Gastrocnemius medialis (tissue), 4 donors: Measurements from ENCODE around the gene NOP56. TPM values are rescaled to one million over a fixed set of nuclear protein-coding genes. Genes with fewer than 3 reads are reported as not detected.

Experiments
- ATAC-seq, 2 donors: fragments of 150-250 bp; one replicate each; pipeline ENCODE4 v1.9.1; 2016
- DNase-seq, 2 donors: peaks; one replicate each; pipeline ENCODE4 v3.0.0-alpha.2; 2019
- H3K27ac ChIP-seq, 4 donors: fragments of 200-600 bp; sonication (generic); 1 replicate in 1 of 4; 2 replicates in 3 of 4; pipeline ENCODE4 v1.5.1; 2016 to 2018; ENCODE audit warnings: mild to moderate bottlenecking in 2 of 4, moderate library complexity in 1 of 4
- H3K27me3 ChIP-seq, 3 donors: fragments of 200-600 bp; sonication (generic) in 2 of 3; 1 replicate in 1 of 3; 2 replicates in 2 of 3; pipeline versions ENCODE4 v1.5.1 to v1.6.0; 2016 to 2019; ENCODE audit warnings: mild to moderate bottlenecking in 1 of 3, moderate library complexity in 1 of 3
- H3K36me3 ChIP-seq, 2 donors: fragments of 200-600 bp; sonication (generic) in 1 of 2; one replicate each; pipeline ENCODE4 v1.5.1; 2017 to 2018
- H3K4me1 ChIP-seq, 2 donors: fragments of 200-600 bp; sonication (generic) in 1 of 2; one replicate each; pipeline ENCODE4 v1.5.1; 2016 to 2017; ENCODE audit warnings: mild to moderate bottlenecking in 2 of 2
- H3K4me3 ChIP-seq, 4 donors: fragments of 200-600 bp; sonication (generic) in 3 of 4; 1 replicate in 1 of 4; 2 replicates in 3 of 4; pipeline ENCODE4 v1.5.1; 2016 to 2019; ENCODE audit warnings: mild to moderate bottlenecking in 2 of 4
- H3K9me3 ChIP-seq, 3 donors: fragments of 200-600 bp; sonication (generic) in 2 of 3; 1 replicate in 1 of 3; 2 replicates in 2 of 3; pipeline ENCODE4 v1.5.1; 2016 to 2019
- CTCF ChIP-seq, 5 experiments: fragments of 450-650 bp in 3 of 5; fragments of 200-600 bp in 2 of 5; sonication (generic) in 2 of 5; IDR thresholded peaks in 4 of 5; conservative IDR thresholded peaks in 1 of 5; 1 replicate in 4 of 5; 2 replicates in 1 of 5; pipeline ENCODE4 v1.5.1; 2016 to 2019; ENCODE audit warnings: antibody characterized with exemption in 5 of 5, mild to moderate bottlenecking in 3 of 5, moderate library complexity in 3 of 5
- POLR2A ChIP-seq, 2 donors: fragments of 450-650 bp; IDR thresholded peaks; one replicate each; pipeline ENCODE4 v1.6.1; 2017; ENCODE audit warnings: antibody characterized with exemption in 2 of 2, mild to moderate bottlenecking in 2 of 2, moderate library complexity in 2 of 2
- in situ Hi-C, 4 donors: fragments of 200-750 bp; cut with MboI; loops; one replicate each; pipeline versions ENCODE4 v1.15.0 to v1.8.0; 2017; ENCODE audit warnings: low sequenced_read_pairs in 4 of 4
- intact Hi-C: fragments of 100-400 bp; cut with DNase I; formaldehyde crosslinking; loops from one replicate; pipeline ENCODE4 v1.15.1; 2023; ENCODE audit warnings: low total_unique reads
- total RNA-seq, 4 donors: library from RNA; depleted of rRNA; stranded (reverse); fragments of >200 nt; gene quantifications; one replicate each; pipeline versions ENCODE4 v1.1.0 to v1.2.3, GENCODE V29; 2016

The NOP56 gene
- total RNA-seq, 4 donors from 2014 or later: 40.7 to 71.0 (median 54.9) TPM

GRCh38 chr20:2612073-2612472 is 40.4 kb upstream of the NOP56 start:
- Histone ChIP-seq H3K4me3 (no peak overlapping the region), H3K4me1 (no peaks in the 10 kb centered on the region), H3K27ac (no peak overlapping the region), H3K9me3 (peaks cover 0 to 3% (median 0%) of the 10 kb centered on the region in 3 donors), H3K27me3 (no peaks in the 10 kb centered on the region), H3K36me3 (no peaks in the 10 kb centered on the region)
- in situ Hi-C loops (no loop called here), intact Hi-C loops (no loop called here)
- no peak for TF ChIP-seq POLR2A (IDR thresholded peaks at IDR 0.05)
- no peak for TF ChIP-seq CTCF (IDR thresholded peaks at IDR 0.05 in 4 of 5, conservative IDR thresholded peaks at IDR 0.05 in 1 of 5)
- DNase-seq (no peak), ATAC-seq (no peak)

GRCh38 chr20:2616634-2617033 is 35.8 kb upstream of the NOP56 start:
- no peak for DNase-seq
- Histone ChIP-seq H3K4me1 (no peaks in the 10 kb centered on the region), H3K36me3 (no peaks in the 10 kb centered on the region), H3K9me3 (no peaks in the 10 kb centered on the region), H3K27me3 (no peaks in the 10 kb centered on the region), H3K27ac (no peak overlapping the region), H3K4me3 (no peak overlapping the region)
- in situ Hi-C loops: no loop called here
- TF ChIP-seq POLR2A (IDR thresholded peaks at IDR 0.05) (no peak), CTCF (IDR thresholded peaks at IDR 0.05 in 4 of 5, conservative IDR thresholded peaks at IDR 0.05 in 1 of 5) (no peak)
- ATAC-seq: no peak
- intact Hi-C loops: no loop called here

GRCh38 chr20:2617099-2617714 is 35.2 kb upstream of the NOP56 start:
- H3K4me3 ChIP-seq: no peak overlapping the region
- no peaks in the 10 kb centered on the region for H3K27me3 ChIP-seq
- H3K9me3 ChIP-seq: no peaks in the 10 kb centered on the region
- TF ChIP-seq POLR2A (IDR thresholded peaks at IDR 0.05): no peak
- no peak for TF ChIP-seq CTCF (IDR thresholded peaks at IDR 0.05 in 4 of 5, conservative IDR thresholded peaks at IDR 0.05 in 1 of 5)
- H3K27ac ChIP-seq: no peak overlapping the region
- intact Hi-C loops (no loop called here), in situ Hi-C loops (no loop called here)
- no peaks in the 10 kb centered on the region for H3K36me3 ChIP-seq
- no peaks in the 10 kb centered on the region for H3K4me1 ChIP-seq
- ATAC-seq: no peak
- no peak for DNase-seq

- no peaks in the 10 kb centered on the region for H3K27me3 ChIP-seq
- no peaks in the 10 kb centered on the region for H3K4me1 ChIP-seq
- DNase-seq: no peak
- in situ Hi-C loops (no loop called here), intact Hi-C loops (no loop called here)
- TF ChIP-seq CTCF (IDR thresholded peaks at IDR 0.05 in 4 of 5, conservative IDR thresholded peaks at IDR 0.05 in 1 of 5): no peak
- no peak for TF ChIP-seq POLR2A (IDR thresholded peaks at IDR 0.05)
- no peak overlapping the region for H3K4me3 ChIP-seq
- H3K27ac ChIP-seq: no peak overlapping the region
- H3K9me3 ChIP-seq: no peaks in the 10 kb centered on the region
- ATAC-seq: no peak
- H3K36me3 ChIP-seq: no peaks in the 10 kb centered on the region
Observed at GRCh38 chr20:2618815-2619214, 33.6 kb upstream of the NOP56 start.

GRCh38 chr20:2619337-2619736 is 33.1 kb upstream of the NOP56 start:
- Histone ChIP-seq H3K36me3 (no peaks in the 10 kb centered on the region), H3K4me3 (no peak overlapping the region), H3K27me3 (no peaks in the 10 kb centered on the region), H3K27ac (no peak overlapping the region), H3K4me1 (no peaks in the 10 kb centered on the region), H3K9me3 (no peaks in the 10 kb centered on the region)
- DNase-seq: no peak
- intact Hi-C loops: no loop called here
- in situ Hi-C loops: no loop called here
- no peak for TF ChIP-seq CTCF (IDR thresholded peaks at IDR 0.05 in 4 of 5, conservative IDR thresholded peaks at IDR 0.05 in 1 of 5)
- no peak for TF ChIP-seq POLR2A (IDR thresholded peaks at IDR 0.05)
- ATAC-seq: no peak
